Ovary (tissue), 3 donors: ENCODE data around the gene ARHGAP10.

Experiments
- POLR2A ChIP-seq: fragments of 450-650 bp; IDR thresholded peaks from one replicate; pipeline ENCODE4 v1.6.1; 2017; ENCODE audit warnings: antibody characterized with exemption, mild to moderate bottlenecking, moderate library complexity
- TF ChIP-seq, protein P1 (sequence below), 3 donors: fragments of 450-650 bp in 2 of 3; fragments of 200-600 bp in 1 of 3; IDR thresholded peaks; one replicate each; pipeline versions ENCODE4 v1.5.1 to v1.8.0; 2016 to 2022; ENCODE audit warnings: antibody characterized with exemption in 3 of 3, mild to moderate bottlenecking in 1 of 3
- donor health status: DM: no; HTN: no; CAD: no.

DNA sequence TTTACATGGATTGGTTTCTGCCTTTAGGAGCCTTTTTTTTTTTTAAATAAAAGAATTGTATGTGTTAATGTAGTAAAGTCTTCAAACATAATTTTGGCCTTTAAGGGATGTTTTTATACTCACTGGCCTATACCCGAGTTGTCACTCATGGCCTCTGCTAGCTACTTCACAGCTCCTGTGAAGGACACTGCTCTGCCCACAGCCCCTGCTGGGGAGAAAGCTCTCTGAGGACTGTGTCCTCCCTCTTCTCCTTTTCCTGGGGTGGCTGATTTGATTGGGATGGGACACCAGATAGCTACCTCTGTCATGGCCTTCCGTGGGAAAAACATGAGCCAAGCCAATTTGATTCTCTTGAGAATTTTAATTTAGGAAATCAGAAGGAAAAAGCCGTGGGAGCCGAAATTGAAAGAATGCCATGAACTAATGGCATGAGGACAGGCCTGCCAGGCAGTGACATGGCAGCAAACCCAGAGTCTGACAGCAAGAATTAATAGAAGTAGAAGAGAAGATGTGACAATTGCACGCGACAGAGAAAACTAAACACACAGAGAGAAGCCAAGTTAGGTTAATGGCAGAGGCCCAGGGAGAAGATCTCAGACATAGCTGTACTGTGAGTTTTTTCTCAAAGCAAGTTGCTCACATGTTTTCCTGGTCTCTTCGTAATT lies 81.4 kb downstream of the ARHGAP10 start:
- TF ChIP-seq, protein P1, sequence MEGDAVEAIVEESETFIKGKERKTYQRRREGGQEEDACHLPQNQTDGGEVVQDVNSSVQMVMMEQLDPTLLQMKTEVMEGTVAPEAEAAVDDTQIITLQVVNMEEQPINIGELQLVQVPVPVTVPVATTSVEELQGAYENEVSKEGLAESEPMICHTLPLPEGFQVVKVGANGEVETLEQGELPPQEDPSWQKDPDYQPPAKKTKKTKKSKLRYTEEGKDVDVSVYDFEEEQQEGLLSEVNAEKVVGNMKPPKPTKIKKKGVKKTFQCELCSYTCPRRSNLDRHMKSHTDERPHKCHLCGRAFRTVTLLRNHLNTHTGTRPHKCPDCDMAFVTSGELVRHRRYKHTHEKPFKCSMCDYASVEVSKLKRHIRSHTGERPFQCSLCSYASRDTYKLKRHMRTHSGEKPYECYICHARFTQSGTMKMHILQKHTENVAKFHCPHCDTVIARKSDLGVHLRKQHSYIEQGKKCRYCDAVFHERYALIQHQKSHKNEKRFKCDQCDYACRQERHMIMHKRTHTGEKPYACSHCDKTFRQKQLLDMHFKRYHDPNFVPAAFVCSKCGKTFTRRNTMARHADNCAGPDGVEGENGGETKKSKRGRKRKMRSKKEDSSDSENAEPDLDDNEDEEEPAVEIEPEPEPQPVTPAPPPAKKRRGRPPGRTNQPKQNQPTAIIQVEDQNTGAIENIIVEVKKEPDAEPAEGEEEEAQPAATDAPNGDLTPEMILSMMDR (IDR thresholded peaks at IDR 0.05): no peak
- TF ChIP-seq POLR2A: no peak
